ENCODE measurements around the gene ACAA1.

GRCh38 chr3:38088126-38089078 lies 48.5 kb downstream of the ACAA1 start:
- no peak for TF ChIP-seq CTCF (conservative IDR thresholded peaks at IDR 0.05; ENCODE audit: low read length)
- TF ChIP-seq EZH2phosphoT487 (IDR thresholded peaks at IDR 0.05; ENCODE audit: borderline replicate concordance, low read depth, low read length) = no peak

Measured in OCI-LY7 (cell line).